D341Med (cell line): Measurements from ENCODE around the gene TIMM17A.

Source experiments
- DNase-seq: peaks from one replicate; pipeline ENCODE4 v3.0.0; 2012; ENCODE audit warnings: low spot score

Gene TIMM17A

DNA sequence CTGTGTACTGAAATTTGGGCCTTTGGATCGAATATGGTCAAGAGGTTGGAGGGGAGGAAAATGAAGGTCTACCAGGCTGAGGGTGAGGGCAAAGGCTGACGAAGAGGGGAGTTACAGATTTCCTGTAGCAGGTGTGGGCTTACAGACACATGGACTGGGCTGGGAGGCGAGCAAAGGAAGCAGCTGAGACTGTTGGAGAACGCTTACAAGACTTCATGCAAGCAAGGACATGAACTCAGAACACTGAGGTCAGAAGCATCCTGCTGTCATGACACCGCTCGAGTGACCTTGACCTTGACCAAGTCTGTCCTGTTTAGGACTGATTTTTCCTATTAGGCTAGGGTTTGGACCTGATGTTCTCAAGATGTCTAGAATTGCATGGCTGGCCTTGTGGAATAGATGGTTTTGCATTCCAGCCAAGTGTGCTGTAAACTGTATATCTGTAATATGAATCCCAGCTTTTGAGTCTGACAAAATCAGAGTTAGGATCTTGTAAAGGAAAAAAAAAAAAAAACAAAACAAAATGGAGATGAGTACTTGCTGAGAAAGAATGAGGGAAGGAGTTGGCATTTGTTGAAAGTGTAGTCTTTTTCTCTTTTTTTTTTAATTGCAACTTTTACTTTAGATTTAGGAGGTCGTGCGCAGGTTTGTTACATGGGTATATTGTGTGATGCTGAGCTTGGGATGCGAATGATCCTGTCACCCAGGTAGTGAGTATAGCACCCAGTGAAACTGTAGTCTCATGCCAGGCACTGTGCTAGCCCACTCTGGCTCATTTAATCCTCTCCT is 60.9 kb downstream of the TIMM17A start:
- peak; percentile 8 for DNase-seq

- no peak for DNase-seq
Observed at GRCh38 chr1:202016811-202017748, 61.8 kb downstream of the TIMM17A start.

DNA sequence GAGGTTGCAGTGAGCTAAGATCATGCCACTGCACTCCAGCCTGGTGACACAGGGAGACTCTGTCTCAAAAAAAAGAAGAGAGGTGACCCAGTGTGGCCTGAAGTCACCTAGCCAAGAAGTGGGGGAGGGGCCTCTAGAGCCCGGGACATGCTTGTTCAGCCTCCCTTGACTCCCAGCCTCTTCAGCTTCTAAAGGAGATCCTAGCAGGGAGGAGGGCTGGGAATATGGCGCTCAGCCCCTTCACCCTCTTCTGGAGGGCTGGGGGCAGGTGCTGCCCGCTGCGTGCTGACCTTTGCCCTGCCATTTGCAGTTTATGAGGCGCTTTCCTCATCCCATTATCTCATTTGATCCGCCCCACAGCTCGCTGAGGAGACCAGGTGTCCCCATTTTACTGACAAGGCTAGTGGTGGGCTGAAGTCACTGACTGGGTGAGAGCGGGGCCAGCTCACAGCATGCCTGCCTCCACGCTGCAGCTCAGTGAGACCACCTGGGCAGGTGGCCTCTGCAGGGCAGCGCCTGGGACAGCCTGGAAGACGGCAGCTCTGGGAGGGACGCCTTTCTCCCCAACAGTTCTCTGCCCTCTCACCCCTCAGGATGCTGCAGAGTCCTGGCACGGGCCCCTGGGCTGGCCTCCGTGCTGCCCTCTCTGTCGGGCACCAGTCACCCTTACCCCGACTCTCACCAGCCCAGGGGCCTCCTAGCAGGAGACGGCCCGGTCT is 62.6 kb downstream of the TIMM17A start:
- no peak for DNase-seq

DNA sequence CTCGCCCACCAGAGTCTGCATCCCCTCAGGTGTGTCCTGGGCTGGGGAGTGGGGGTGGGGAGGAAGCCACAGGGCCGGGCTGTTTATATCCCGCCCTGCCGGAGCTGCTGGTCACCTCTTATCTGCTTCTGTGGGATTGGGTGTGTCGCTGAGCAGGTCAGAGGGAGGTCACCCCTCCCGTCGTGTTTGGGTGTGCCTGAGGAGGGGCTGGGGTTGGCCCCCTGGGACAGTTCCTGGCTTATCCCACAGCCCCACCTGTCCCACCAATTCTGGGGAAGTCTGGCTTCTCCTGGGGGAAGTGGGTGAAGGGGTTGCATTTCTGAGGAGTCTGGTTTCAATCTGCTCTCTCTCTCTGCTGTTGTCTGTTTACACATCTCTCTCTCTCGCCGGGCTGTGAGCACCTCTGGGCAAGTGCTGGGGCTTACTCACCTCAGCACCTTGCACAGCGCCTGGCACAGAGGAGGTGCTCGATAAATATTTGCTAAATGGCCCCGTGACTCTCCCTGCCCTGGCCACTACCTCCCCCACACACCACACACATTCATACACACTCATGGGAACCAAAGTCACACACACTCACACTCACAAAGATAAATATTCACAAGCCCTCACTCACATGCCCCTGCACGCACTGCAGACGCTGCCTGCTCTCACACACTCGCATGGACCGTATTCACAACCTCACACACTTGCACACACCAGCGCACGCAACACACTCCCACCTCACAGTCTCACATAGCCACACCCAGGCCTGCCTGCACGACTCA is 63.3 kb downstream of the TIMM17A start:
- no peak for DNase-seq

DNA sequence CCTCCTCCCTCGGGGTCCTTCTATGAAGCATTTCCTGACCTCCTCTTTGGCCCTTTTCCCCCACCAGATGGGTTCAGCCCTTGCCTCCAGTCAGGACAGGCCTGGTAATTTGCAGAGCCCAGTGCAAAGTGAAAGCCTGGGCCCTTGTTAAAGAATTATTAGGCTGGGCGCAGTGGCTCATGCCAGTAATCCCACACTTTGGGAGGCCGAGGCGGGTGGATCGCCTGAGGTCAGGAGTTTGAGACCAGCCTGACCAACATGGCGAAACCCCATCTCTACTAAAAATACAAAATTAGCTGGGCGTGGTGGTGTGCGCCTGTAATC is 63.9 kb downstream of the TIMM17A start:
- peak; percentile 21 for DNase-seq
